B cell (primary cell): ENCODE results near the gene HOXC9.

Experiments
- CTCF ChIP-seq: fragments of 200-600 bp; IDR thresholded peaks from one replicate; pipeline ENCODE4 v1.8.0; 2022; ENCODE audit warnings: antibody characterized with exemption, mild to moderate bottlenecking
- EZH2 ChIP-seq: IDR thresholded peaks from 2 replicates; pipeline ENCODE4 v1.6.1; 2012; ENCODE audit warnings: borderline replicate concordance, low read depth, mild to moderate bottlenecking, moderate library complexity, low read length; ENCODE audit not compliant: insufficient read depth, poor library complexity, severe bottlenecking

GRCh38 chr12:54017878-54018467, 18.0 kb downstream of the HOXC9 start:
- no peak for TF ChIP-seq CTCF
- TF ChIP-seq EZH2 = no peak
